ENCODE results near the gene IQSEC1. TPM values are rescaled to one million over a fixed set of nuclear protein-coding genes. Genes with fewer than 3 reads are reported as not detected.

The IQSEC1 gene
- polyA plus RNA-seq, 1 donor (not counting 4 experiments of a cell fraction or from before 2014, with no cell fraction given) = 2.8 TPM

DNA sequence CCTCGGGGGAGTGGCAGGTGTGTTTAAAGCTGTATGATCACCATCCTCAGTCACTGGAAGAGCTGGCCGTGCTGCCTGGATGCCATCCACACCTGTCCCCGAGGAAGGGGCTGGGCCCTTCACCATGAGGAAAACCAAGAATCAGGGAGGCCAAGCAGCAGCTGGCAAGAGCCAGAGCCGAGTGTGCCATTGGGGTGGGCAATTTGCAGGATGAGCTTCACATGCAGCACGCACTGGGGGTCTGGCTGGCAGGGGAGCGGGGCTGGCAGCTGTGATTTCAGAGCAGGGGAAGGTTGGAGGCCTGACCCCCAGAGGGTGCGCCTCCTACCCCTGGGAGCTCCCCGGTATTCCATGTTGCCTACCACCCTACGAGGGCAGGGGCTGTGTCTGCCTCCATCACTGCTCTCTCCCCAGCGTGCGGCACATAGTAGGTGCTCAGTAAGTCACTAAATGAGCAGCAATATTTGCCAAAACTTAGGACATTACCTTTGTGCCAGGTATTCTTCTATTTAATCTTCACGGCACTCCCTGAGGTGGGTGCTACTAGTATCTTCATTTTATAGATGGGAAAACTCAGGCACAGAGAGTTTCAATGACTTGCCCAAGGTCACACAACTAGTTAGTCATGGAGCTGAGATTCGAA, 30.3 kb upstream of the IQSEC1 start:
- DNase-seq (ENCODE audit: low read depth, low spot score) = no peak
- H3K4me1 ChIP-seq (ENCODE audit: control insufficient read depth, extremely low read depth, insufficient read depth, low read length) = no peaks in the 10 kb centered on the region

DNA sequence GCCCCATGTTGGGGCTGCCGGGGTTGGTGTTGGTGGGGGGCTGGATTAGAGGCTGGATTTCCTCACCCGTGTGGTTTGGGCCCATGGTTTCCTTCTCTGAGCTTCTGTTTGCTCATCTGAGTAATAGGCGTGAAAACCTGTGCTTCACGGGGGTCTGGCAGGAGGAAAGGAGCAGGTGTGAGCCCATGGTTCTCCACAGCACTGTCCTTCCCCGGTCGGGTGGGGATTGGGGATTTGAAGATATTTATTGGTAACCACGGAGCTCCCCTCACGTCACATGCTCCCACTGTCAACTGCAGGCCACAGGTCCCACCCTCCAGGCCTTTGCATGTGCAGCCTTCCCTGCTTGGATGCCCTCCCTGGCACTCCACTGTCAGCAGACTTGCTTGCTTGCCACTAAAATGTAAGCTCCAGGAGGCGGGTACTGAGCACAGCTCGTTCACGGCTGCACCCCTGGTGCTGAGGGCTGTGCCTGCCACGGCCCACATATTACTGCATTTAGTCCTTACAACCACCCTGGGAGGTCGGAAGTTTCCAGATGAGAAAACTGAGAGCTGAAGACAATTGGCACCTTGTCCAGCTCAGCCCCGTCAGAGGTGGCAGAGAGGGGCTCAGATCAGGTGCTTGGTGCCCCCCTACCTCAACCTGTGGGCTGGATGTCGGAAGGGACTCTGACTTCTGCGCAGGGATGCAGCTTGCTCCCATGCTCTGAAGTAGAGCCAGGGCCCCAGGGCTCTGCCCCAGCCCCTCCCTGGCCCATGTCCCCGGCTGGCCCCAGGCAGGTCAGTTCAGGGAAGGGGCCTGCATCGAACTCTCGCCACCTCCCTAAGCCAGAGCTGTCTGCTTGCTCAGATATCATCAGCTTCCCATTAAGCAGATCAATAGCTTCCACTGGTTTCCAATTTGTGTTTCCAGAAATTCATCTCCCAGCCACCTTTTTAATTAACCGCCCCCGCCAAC, 29.4 kb upstream of the IQSEC1 start:
- FAIRE-seq = no peak
- no peak overlapping the region for H3K9ac ChIP-seq (ENCODE audit: control insufficient read depth, extremely low read depth, insufficient read depth, low read length)

More for the DNA sequence above, 30.3 kb upstream of the IQSEC1 start:
- Histone ChIP-seq H3K9ac (ENCODE audit: control insufficient read depth, extremely low read depth, insufficient read depth, low read length) (no peak overlapping the region), H3K27ac (ENCODE audit: control insufficient read depth, insufficient read depth, low read length) (no peak overlapping the region), H3K36me3 (ENCODE audit: control insufficient read depth in 2 of 2, extremely low read depth in 1 of 2, insufficient read depth in 2 of 2, low read length in 2 of 2) (no peaks in the 10 kb centered on the region), H3K4me3 (ENCODE audit: control insufficient read depth in 2 of 3, extremely low read depth in 1 of 3, insufficient read depth in 2 of 3, low read depth in 1 of 3, low read length in 3 of 3) (no peak overlapping the region), H3K9me1 (ENCODE audit: control insufficient read depth, extremely low read depth, insufficient read depth, low read length) (no peaks in the 10 kb centered on the region), H2AFZ (ENCODE audit: control insufficient read depth, low read length) (no peak overlapping the region), H3K9me3 (ENCODE audit: control insufficient read depth, low read depth, low read length) (no peaks in the 10 kb centered on the region), H3K79me2 (ENCODE audit: control insufficient read depth, insufficient read depth, low read length) (no peaks in the 10 kb centered on the region), H3K27me3 (ENCODE audit: control insufficient read depth, extremely low read depth, insufficient read depth, low read length) (peaks cover 5% of the 10 kb centered on the region), H3K4me2 (ENCODE audit: control insufficient read depth, extremely low read depth, insufficient read depth, low read depth, low read length) (no peak overlapping the region), H4K20me1 (ENCODE audit: control insufficient read depth, extremely low read depth, insufficient read depth, low read length) (no peaks in the 10 kb centered on the region)
- TF ChIP-seq, protein P1, sequence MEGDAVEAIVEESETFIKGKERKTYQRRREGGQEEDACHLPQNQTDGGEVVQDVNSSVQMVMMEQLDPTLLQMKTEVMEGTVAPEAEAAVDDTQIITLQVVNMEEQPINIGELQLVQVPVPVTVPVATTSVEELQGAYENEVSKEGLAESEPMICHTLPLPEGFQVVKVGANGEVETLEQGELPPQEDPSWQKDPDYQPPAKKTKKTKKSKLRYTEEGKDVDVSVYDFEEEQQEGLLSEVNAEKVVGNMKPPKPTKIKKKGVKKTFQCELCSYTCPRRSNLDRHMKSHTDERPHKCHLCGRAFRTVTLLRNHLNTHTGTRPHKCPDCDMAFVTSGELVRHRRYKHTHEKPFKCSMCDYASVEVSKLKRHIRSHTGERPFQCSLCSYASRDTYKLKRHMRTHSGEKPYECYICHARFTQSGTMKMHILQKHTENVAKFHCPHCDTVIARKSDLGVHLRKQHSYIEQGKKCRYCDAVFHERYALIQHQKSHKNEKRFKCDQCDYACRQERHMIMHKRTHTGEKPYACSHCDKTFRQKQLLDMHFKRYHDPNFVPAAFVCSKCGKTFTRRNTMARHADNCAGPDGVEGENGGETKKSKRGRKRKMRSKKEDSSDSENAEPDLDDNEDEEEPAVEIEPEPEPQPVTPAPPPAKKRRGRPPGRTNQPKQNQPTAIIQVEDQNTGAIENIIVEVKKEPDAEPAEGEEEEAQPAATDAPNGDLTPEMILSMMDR (optimal IDR thresholded peaks at IDR 0.05 in 1 of 3, IDR thresholded peaks at IDR 0.05 in 1 of 3, conservative IDR thresholded peaks at IDR 0.05 in 1 of 3; ENCODE audit: extremely low read depth in 1 of 3, insufficient read depth in 2 of 3, low read length in 3 of 3) = no peak
- no peak for TF ChIP-seq EZH2 (IDR thresholded peaks at IDR 0.05; ENCODE audit: low read length)
- FAIRE-seq = no peak
- dilution Hi-C loops (cut with MboI; ENCODE audit: extremely low pct_ligation_motif_present, low sequenced_read_pairs) = no loop called here

More for the DNA sequence above, 29.4 kb upstream of the IQSEC1 start:
- Histone ChIP-seq H3K4me2 (ENCODE audit: control insufficient read depth, extremely low read depth, insufficient read depth, low read depth, low read length) (no peak overlapping the region), H3K9me3 (ENCODE audit: control insufficient read depth, low read depth, low read length) (no peaks in the 10 kb centered on the region), H3K27me3 (ENCODE audit: control insufficient read depth, extremely low read depth, insufficient read depth, low read length) (peaks cover 5% of the 10 kb centered on the region), H3K4me3 (ENCODE audit: control insufficient read depth in 2 of 3, extremely low read depth in 1 of 3, insufficient read depth in 2 of 3, low read depth in 1 of 3, low read length in 3 of 3) (no peak overlapping the region), H3K9me1 (ENCODE audit: control insufficient read depth, extremely low read depth, insufficient read depth, low read length) (no peaks in the 10 kb centered on the region), H4K20me1 (ENCODE audit: control insufficient read depth, extremely low read depth, insufficient read depth, low read length) (no peaks in the 10 kb centered on the region), H3K27ac (ENCODE audit: control insufficient read depth, insufficient read depth, low read length) (no peak overlapping the region), H3K79me2 (ENCODE audit: control insufficient read depth, insufficient read depth, low read length) (no peaks in the 10 kb centered on the region), H3K36me3 (ENCODE audit: control insufficient read depth in 2 of 2, extremely low read depth in 1 of 2, insufficient read depth in 2 of 2, low read length in 2 of 2) (no peaks in the 10 kb centered on the region), H3K4me1 (ENCODE audit: control insufficient read depth, extremely low read depth, insufficient read depth, low read length) (no peaks in the 10 kb centered on the region), H2AFZ (ENCODE audit: control insufficient read depth, low read length) (no peak overlapping the region)
- no peak for DNase-seq (ENCODE audit: low read depth, low spot score)
- dilution Hi-C loops (cut with MboI; ENCODE audit: extremely low pct_ligation_motif_present, low sequenced_read_pairs) = no loop called here
- TF ChIP-seq EZH2 (IDR thresholded peaks at IDR 0.05; ENCODE audit: low read length) = no peak
- TF ChIP-seq, protein P1 (optimal IDR thresholded peaks at IDR 0.05 in 1 of 3, IDR thresholded peaks at IDR 0.05 in 1 of 3, conservative IDR thresholded peaks at IDR 0.05 in 1 of 3; ENCODE audit: extremely low read depth in 1 of 3, insufficient read depth in 2 of 3, low read length in 3 of 3) = no peak
